ENCODE data around the gene C10orf88. TPM values are rescaled to one million over a fixed set of nuclear protein-coding genes. Genes with fewer than 3 reads are reported as not detected.
A peak's percentile ranks its signal among the peaks of the same experiment; 100 is the strongest.

C10orf88 gene
- total and polyA plus RNA-seq, 2 of the 13 experiments (the other 11 are each of a cell fraction or from before 2014, with no cell fraction given) = 4.6 to 11.8 TPM

DNA sequence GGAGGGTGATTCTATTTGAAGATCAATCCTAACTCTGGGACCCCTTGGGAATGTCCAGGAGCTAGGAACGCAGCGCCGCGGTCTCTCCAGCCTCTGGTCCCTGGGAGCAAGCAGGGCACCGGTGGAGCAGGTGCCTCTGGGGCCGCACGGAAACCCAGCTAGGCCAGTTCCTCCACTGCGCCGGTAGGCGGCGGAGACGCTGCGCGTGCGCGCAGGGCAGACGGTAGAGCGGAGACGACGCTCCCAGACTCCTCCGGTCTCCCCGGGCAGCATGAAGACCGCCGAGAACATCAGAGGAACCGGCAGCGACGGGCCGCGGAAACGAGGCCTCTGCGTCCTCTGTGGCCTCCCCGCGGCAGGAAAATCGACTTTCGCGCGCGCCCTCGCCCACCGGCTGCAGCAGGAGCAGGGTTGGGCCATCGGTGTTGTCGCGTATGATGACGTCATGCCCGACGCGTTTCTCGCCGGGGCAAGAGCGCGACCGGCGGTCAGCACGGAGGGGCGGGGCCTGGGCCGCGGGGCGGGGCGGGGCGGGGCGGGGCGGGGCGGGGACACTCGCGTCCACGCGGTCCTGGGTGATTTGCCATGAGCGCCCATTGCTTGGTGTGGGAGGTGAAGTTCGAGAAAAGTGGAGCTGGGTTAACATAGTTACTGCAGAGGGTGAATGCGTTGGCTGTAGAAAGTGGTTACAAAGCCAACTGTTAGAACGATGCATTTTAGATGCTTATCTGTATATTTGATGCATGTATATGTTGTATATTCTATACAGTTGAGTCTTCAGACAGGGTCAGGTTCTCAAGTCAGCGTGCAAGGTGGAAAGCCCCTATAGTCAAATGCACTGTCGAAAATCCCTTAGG, 26.4 kb upstream of the C10orf88 start, which contains the start of gene PSTK (continued):
- TF ChIP-seq, protein P1, sequence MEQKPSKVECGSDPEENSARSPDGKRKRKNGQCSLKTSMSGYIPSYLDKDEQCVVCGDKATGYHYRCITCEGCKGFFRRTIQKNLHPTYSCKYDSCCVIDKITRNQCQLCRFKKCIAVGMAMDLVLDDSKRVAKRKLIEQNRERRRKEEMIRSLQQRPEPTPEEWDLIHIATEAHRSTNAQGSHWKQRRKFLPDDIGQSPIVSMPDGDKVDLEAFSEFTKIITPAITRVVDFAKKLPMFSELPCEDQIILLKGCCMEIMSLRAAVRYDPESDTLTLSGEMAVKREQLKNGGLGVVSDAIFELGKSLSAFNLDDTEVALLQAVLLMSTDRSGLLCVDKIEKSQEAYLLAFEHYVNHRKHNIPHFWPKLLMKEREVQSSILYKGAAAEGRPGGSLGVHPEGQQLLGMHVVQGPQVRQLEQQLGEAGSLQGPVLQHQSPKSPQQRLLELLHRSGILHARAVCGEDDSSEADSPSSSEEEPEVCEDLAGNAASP (CRISPR knock-in tag; IDR thresholded peaks at IDR 0.05; ENCODE audit: borderline replicate concordance) = peak; percentile 36; the same call in 1 of the 2 replicates
- TF ChIP-seq ZNF230 (CRISPR knock-in tag; IDR thresholded peaks at IDR 0.05) (no peak), ZNF737 (CRISPR knock-in tag; IDR thresholded peaks at IDR 0.05; ENCODE audit: borderline replicate concordance) (0 out of 2 replicates have a peak, but pooled peaks have one; percentile 51), ZNF44 (CRISPR knock-in tag; IDR thresholded peaks at IDR 0.05) (no peak; the same call in 1 of the 2 replicates), NONO (IDR thresholded peaks at IDR 0.05) (no peak), NONO (CRISPR knock-in tag; conservative IDR thresholded peaks at IDR 0.05) (peak; percentile 86), KDM4B (CRISPR knock-in tag; IDR thresholded peaks at IDR 0.05) (no peak), GFI1 (CRISPR knock-in tag; IDR thresholded peaks at IDR 0.05; ENCODE audit: borderline replicate concordance) (no peak; the same call in 1 of the 2 replicates), TOE1 (CRISPR knock-in tag; IDR thresholded peaks at IDR 0.05) (no peak; the same call in 1 of the 2 replicates), STAT5B (CRISPR knock-in tag; IDR thresholded peaks at IDR 0.05) (peak; percentile 23; the same call in 1 of the 2 replicates), MED13 (CRISPR knock-in tag; IDR thresholded peaks at IDR 0.05) (peak; percentile 76; the same call in 1 of the 2 replicates), KMT2B (CRISPR knock-in tag; IDR thresholded peaks at IDR 0.05) (peak; percentile 95), MAZ (IDR thresholded peaks at IDR 0.05; ENCODE audit: borderline replicate concordance, low read depth, low read length) (0 out of 2 replicates have a peak, but pooled peaks have one; percentile 44), MAZ (CRISPR knock-in tag; IDR thresholded peaks at IDR 0.05; ENCODE audit: low read depth) (0 out of 2 replicates have a peak, but pooled peaks have one; percentile 56), REPIN1 (CRISPR knock-in tag; IDR thresholded peaks at IDR 0.05; ENCODE audit: borderline replicate concordance, low read depth) (peak; percentile 34; the same call in 1 of the 2 replicates), POLR2G (IDR thresholded peaks at IDR 0.05; ENCODE audit: low read depth, low read length) (peak; percentile 89), MTF1 (CRISPR knock-in tag; IDR thresholded peaks at IDR 0.05) (no peak), GABPB1 (CRISPR knock-in tag; IDR thresholded peaks at IDR 0.05) (peak; percentile 85; the same call in 1 of the 2 replicates), RBFOX2 (IDR thresholded peaks at IDR 0.05; ENCODE audit: low read depth, low read length) (peak; percentile 93), ZSCAN29 (CRISPR knock-in tag; conservative IDR thresholded peaks at IDR 0.05) (peak; percentile 13; the same call in 1 of the 2 replicates), MTF2 (CRISPR knock-in tag; IDR thresholded peaks at IDR 0.05; ENCODE audit: borderline replicate concordance) (no peak), ZBTB42 (CRISPR knock-in tag; IDR thresholded peaks at IDR 0.05) (peak; percentile 69; the same call in 1 of the 2 replicates), ZNF143 (CRISPR knock-in tag; IDR thresholded peaks at IDR 0.05) (peak; percentile 82)
- TF ChIP-seq, protein P2, sequence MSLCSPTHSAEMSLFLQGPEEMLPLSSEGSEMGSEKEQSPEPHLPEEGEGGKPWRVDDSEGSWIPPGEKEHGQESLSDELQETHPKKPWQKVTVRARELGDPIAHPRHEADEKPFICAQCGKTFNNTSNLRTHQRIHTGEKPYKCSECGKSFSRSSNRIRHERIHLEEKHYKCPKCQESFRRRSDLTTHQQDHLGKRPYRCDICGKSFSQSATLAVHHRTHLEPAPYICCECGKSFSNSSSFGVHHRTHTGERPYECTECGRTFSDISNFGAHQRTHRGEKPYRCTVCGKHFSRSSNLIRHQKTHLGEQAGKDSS (CRISPR knock-in tag; IDR thresholded peaks at IDR 0.05; ENCODE audit: borderline replicate concordance, low read depth) = peak; percentile 56; the same call in 1 of the 2 replicates
- TF ChIP-seq, protein P3, sequence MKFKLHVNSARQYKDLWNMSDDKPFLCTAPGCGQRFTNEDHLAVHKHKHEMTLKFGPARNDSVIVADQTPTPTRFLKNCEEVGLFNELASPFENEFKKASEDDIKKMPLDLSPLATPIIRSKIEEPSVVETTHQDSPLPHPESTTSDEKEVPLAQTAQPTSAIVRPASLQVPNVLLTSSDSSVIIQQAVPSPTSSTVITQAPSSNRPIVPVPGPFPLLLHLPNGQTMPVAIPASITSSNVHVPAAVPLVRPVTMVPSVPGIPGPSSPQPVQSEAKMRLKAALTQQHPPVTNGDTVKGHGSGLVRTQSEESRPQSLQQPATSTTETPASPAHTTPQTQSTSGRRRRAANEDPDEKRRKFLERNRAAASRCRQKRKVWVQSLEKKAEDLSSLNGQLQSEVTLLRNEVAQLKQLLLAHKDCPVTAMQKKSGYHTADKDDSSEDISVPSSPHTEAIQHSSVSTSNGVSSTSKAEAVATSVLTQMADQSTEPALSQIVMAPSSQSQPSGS (CRISPR knock-in tag; IDR thresholded peaks at IDR 0.05) = peak; percentile 96

Data from HepG2 (cell line).